IMR-90 (cell line): ENCODE results near the gene CDH22. TPM values are rescaled to one million over a fixed set of nuclear protein-coding genes. Genes with fewer than 3 reads are reported as not detected.

ENCODE experiments used
- ATAC-seq: fragments of 200-7000 bp; cut with Tn5 transposase; 2 replicates; pipeline ENCODE4 v1.9.1; 2020; ENCODE audit warnings: low read depth, mild to moderate bottlenecking, moderate library complexity
- BruUV-seq: library from RNA; stranded (reverse); fragments of 400-500 nt; replicated peaks from 2 replicates; lab custom pipeline; 2021; lab: Mats Ljungman, UMichigan
- CTCF ChIA-PET: fragments of 300-600 bp; formaldehyde crosslinking; extraction: SDS; loops from one replicate; lab custom pipeline; 2021; ENCODE audit warnings: antibody characterized with exemption; lab: Yijun Ruan, JAX
- POLR2A ChIA-PET: fragments of 300-600 bp; sonication (Branson Sonifier 250); formaldehyde crosslinking; loops from one replicate; lab custom pipeline; 2022; ENCODE audit warnings: antibody characterized with exemption; ENCODE audit not compliant: unreplicated experiment; lab: Charles Lee
- DNase-seq: peaks from one replicate; pipeline ENCODE4 v3.0.0; 2013
- H2AFZ ChIP-seq: replicated peaks from 2 replicates; pipeline ENCODE3; 2013; ENCODE audit warnings: low read length, mild to moderate bottlenecking; ENCODE audit not compliant: poor library complexity
- H2AK5ac ChIP-seq: 2 replicates; pipeline ENCODE4 v1.6.1; 2013; ENCODE audit warnings: low read depth, low read length, inconsistent platforms
- H2AK9ac ChIP-seq: replicated peaks from 2 replicates; pipeline ENCODE3; 2013; ENCODE audit warnings: mild to moderate bottlenecking, low read depth, low read length, moderate library complexity; ENCODE audit not compliant: poor library complexity
- H2BK120ac ChIP-seq: 2 replicates; pipeline ENCODE4 v1.6.1; 2013; ENCODE audit warnings: low read depth, low read length, inconsistent platforms
- H2BK15ac ChIP-seq: 3 replicates; pipeline ENCODE4 v1.6.1; 2013; ENCODE audit warnings: low read depth, low read length, inconsistent platforms
- H2BK20ac ChIP-seq: 2 replicates; pipeline ENCODE4 v1.6.1; 2013; ENCODE audit warnings: low read depth, mild to moderate bottlenecking, inconsistent platforms, low read length, moderate library complexity
- H2BK5ac ChIP-seq: 2 replicates; pipeline ENCODE4 v1.6.1; 2013; ENCODE audit warnings: mild to moderate bottlenecking, low read depth, low read length, inconsistent platforms; ENCODE audit not compliant: poor library complexity, severe bottlenecking
- H3K14ac ChIP-seq: replicated peaks from 2 replicates; pipeline ENCODE4 v1.6.1; 2013; ENCODE audit warnings: low read depth, low read length, inconsistent platforms
- H3K18ac ChIP-seq: 2 replicates; pipeline ENCODE4 v1.6.1; 2013; ENCODE audit warnings: low read depth, low read length, control low read depth
- H3K23ac ChIP-seq: 2 replicates; pipeline ENCODE4 v1.6.1; 2013; ENCODE audit warnings: low read depth, low read length, inconsistent platforms
- H3K27ac ChIP-seq: 2 replicates; pipeline ENCODE4 v1.5.1; 2013; ENCODE audit warnings: mild to moderate bottlenecking, control low read depth, low read length; ENCODE audit not compliant: insufficient read depth
- H3K27me3 ChIP-seq: 2 replicates; pipeline ENCODE4 v1.6.1; 2013; ENCODE audit warnings: low read length; ENCODE audit not compliant: control insufficient read depth, insufficient read depth
- H3K36me3 ChIP-seq: 2 replicates; pipeline ENCODE4 v1.6.1; 2013; ENCODE audit warnings: low read length, mixed read lengths; ENCODE audit not compliant: control insufficient read depth, insufficient read depth
- H3K4ac ChIP-seq: 2 replicates; pipeline ENCODE4 v1.6.1; 2013; ENCODE audit warnings: low read depth, low read length, inconsistent platforms
- H3K4me1 ChIP-seq: 2 replicates; pipeline ENCODE4 v1.6.1; 2013; ENCODE audit warnings: low read length, mixed read lengths; ENCODE audit not compliant: control insufficient read depth, insufficient read depth
- H3K4me2 ChIP-seq: 2 replicates; pipeline ENCODE4 v1.6.1; 2013; ENCODE audit warnings: low read depth, mild to moderate bottlenecking, control low read depth, low read length, moderate library complexity
- H3K4me3 ChIP-seq: 2 replicates; pipeline ENCODE4 v1.5.1; 2013; ENCODE audit warnings: low read depth, mild to moderate bottlenecking, control low read depth, low read length, moderate library complexity; ENCODE audit not compliant: insufficient read depth
- H3K56ac ChIP-seq: 2 replicates; pipeline ENCODE4 v1.6.1; 2013; ENCODE audit warnings: low read length, inconsistent platforms; ENCODE audit not compliant: insufficient read depth; ENCODE audit errors: extremely low read depth
- H3K79me1 ChIP-seq, 2 experiments: 2 replicates each; pipeline ENCODE4 v1.6.1; 2013; ENCODE audit warnings: low read length in 2 of 2, inconsistent platforms in 1 of 2, low read depth in 1 of 2
- H3K9ac ChIP-seq: 2 replicates; pipeline ENCODE4 v1.6.1; 2013; ENCODE audit warnings: low read depth, low read length, control low read depth
- H3K9me1 ChIP-seq: 2 replicates; pipeline ENCODE4 v1.6.1; 2013; ENCODE audit warnings: low read length, inconsistent platforms; ENCODE audit not compliant: insufficient read depth
- H3K9me3 ChIP-seq: 2 replicates; pipeline ENCODE4 v1.6.1; 2013; ENCODE audit warnings: low read length; ENCODE audit not compliant: control insufficient read depth, insufficient read depth
- H4K20me1 ChIP-seq: 2 replicates; pipeline ENCODE4 v1.6.1; 2013; ENCODE audit warnings: low read length, inconsistent platforms; ENCODE audit not compliant: insufficient read depth
- H4K5ac ChIP-seq: 2 replicates; pipeline ENCODE4 v1.6.1; 2013; ENCODE audit warnings: mild to moderate bottlenecking, low read depth, low read length, control low read depth
- H4K8ac ChIP-seq, 2 experiments: 2 replicates each; pipeline ENCODE4 v1.6.1; 2013; ENCODE audit warnings: low read depth in 2 of 2, low read length in 2 of 2, control low read depth in 1 of 2, inconsistent platforms in 1 of 2
- H4K91ac ChIP-seq: 2 replicates; pipeline ENCODE4 v1.6.1; 2013; ENCODE audit warnings: low read depth, low read length, inconsistent platforms; ENCODE audit not compliant: insufficient read depth
- NFE2L2 ChIP-seq: fragments of 150-350 bp; IDR thresholded peaks from 2 replicates; pipeline ENCODE4 v1.6.1; 2016; ENCODE audit warnings: low read depth, mild to moderate bottlenecking, low read length
- WGBS, 2 experiments: methylation state at CpG; one replicate each; pipeline versions ENCODE4 v1.1.5 to v1.1.7; 2013; ENCODE audit warnings: missing lambda C conversion rate in 2 of 2; ENCODE audit not compliant: insufficient read length in 1 of 2; ENCODE audit errors: extremely low coverage in 2 of 2; 5-methylcytosine and 5-hydroxymethylcytosine counted together
- dilution Hi-C: fragments of 300-500 bp; cut with HindIII; formaldehyde crosslinking; loops from one replicate; pipeline ENCODE4 v1.14.3; 2018; ENCODE audit warnings: low sequenced_read_pairs; ENCODE audit not compliant: unreplicated experiment
- in situ Hi-C: fragments of 300-500 bp; cut with MboI; formaldehyde crosslinking; loops from 3 replicates; pipeline ENCODE4 v1.14.3; 2019; ENCODE audit warnings: low sequenced_read_pairs, inconsistent platforms, mixed read lengths
- intact Hi-C: fragments of 100-400 bp; cut with micrococcal nuclease; formaldehyde crosslinking; loops from 2 replicates; pipeline ENCODE4 v1.10.0; 2022
- polyA plus RNA-seq, 3 experiments: library from polyadenylated mRNA; depleted of rRNA; stranded (reverse); fragments of >200 nt; gene quantifications; 2 replicates each; pipeline ENCODE4 v1.2.3, GENCODE V29; 2012; ENCODE audit warnings: low replicate concordance in 1 of 3
- total RNA-seq: library from RNA; depleted of rRNA; stranded (reverse); fragments of >200 nt; gene quantifications from 2 replicates; pipeline ENCODE4 v1.2.3, GENCODE V29; 2012

Gene CDH22
- total and polyA plus RNA-seq, 2 of the 4 experiments (the other 2 are of a cell fraction) = not detected

GRCh38 chr20:46289432-46289831, 18.9 kb downstream of the CDH22 start:
- no peak overlapping the region for H4K91ac ChIP-seq
- CTCF ChIA-PET = interaction anchor here (1.9 kb wide), 1 partner anchor 17 kb away, joined by 4 read pairs; no protein-coding TSS in a partner anchor

More at GRCh38 chr20:46289432-46289831, 18.9 kb downstream of the CDH22 start:
- Histone ChIP-seq H3K79me1 (no peaks in the 10 kb centered on the region), H3K18ac (no peak overlapping the region), H2BK20ac (no peak overlapping the region), H3K4me2 (no peak overlapping the region), H2AFZ (no peak overlapping the region), H2BK5ac (no peak overlapping the region), H3K9me1 (no peaks in the 10 kb centered on the region), H3K27ac (no peak overlapping the region), H2BK120ac (no peak overlapping the region), H3K9ac (no peak overlapping the region), H3K4ac (no peak overlapping the region), H3K56ac (no peak overlapping the region), H3K9me3 (no peaks in the 10 kb centered on the region), H4K20me1 (no peaks in the 10 kb centered on the region), H3K36me3 (no peaks in the 10 kb centered on the region), H3K4me1 (no peaks in the 10 kb centered on the region), H3K4me3 (no peak overlapping the region), H2AK5ac (no peak overlapping the region), H4K5ac (no peak overlapping the region), H2AK9ac (no peak overlapping the region), H4K8ac (no peak overlapping the region), H3K27me3 (peaks cover 14% of the 10 kb centered on the region), H3K14ac (no peak overlapping the region), H2BK15ac (no peak overlapping the region), H3K23ac (no peak overlapping the region)
- no TSS peak for BruUV-seq
- in situ Hi-C loops = no loop called here
- ATAC-seq = no peak
- TF ChIP-seq NFE2L2 = no peak
- POLR2A ChIA-PET = no interaction called here
- WGBS, 2 experiments = 85% methylated on average over 2 of the region's 5 CpGs; no CpG with 5 or more reads in 1 of the 2 experiments
- DNase-seq = no peak
- dilution Hi-C loops = no loop called here
- intact Hi-C loops = no loop called here
